ENCODE measurements around the gene IGFL3. TPM values are rescaled to one million over a fixed set of nuclear protein-coding genes. Genes with fewer than 3 reads are reported as not detected.

The IGFL3 gene
- total and polyA plus RNA-seq, 2 of the 13 experiments (the other 11 are each of a cell fraction or from before 2014, with no cell fraction given), result not detected

GRCh38 chr19:46115396-46116106 lies 8.9 kb downstream of the IGFL3 start:
- Histone ChIP-seq H3K9me3 (ENCODE audit: low read length) (no peaks in the 10 kb centered on the region), H3K36me3 (replicated peaks in 1 of 2; ENCODE audit: control insufficient read depth in 1 of 2, insufficient read depth in 2 of 2, low read length in 2 of 2) (no peaks in the 10 kb centered on the region), H3K4me2 (ENCODE audit: low read depth, low read length) (no peak overlapping the region), H4K20me1 (ENCODE audit: insufficient read depth, low read length) (no peaks in the 10 kb centered on the region), H3K9ac (ENCODE audit: insufficient read depth, low read depth, low read length) (no peak overlapping the region), H3K27ac (ENCODE audit: extremely low read length, insufficient read depth, low read length) (no peak overlapping the region), H3K79me2 (ENCODE audit: insufficient read depth, low read length) (no peaks in the 10 kb centered on the region), H3K27me3 (ENCODE audit: control insufficient read depth in 1 of 2, insufficient read depth in 2 of 2, low read length in 2 of 2) (no peaks in the 10 kb centered on the region; a peak in 2 of 5 replicates), H2AFZ (ENCODE audit: low read length) (no peak overlapping the region), H3K4me1 (ENCODE audit: insufficient read depth, low read length) (no peaks in the 10 kb centered on the region), H3K4me3 (replicated peaks in 1 of 3; ENCODE audit: insufficient read depth in 1 of 3, low read depth in 2 of 3, low read length in 3 of 3) (no peak overlapping the region)
- WGBS (ENCODE audit: low lambda C conversion rate), result 41% methylated on average over 9 of the region's 9 CpGs
- CTCF ChIA-PET (ENCODE audit: low intra/inter-chr PET ratio, low total read pairs), result no interaction called here
- no peak for ATAC-seq
- POLR2A ChIA-PET, result no interaction called here
- intact Hi-C loops (cut with micrococcal nuclease; ENCODE audit: unreplicated experiment), result no loop called here
- no peak for FAIRE-seq
- in situ Hi-C loops (cut with HindIII; ENCODE audit: extremely low pct_ligation_motif_present, low pct_unique_long_range_greater_than_20kb), result no loop called here
- no peak for DNase-seq (ENCODE audit: low spot score)
- no peak for TF ChIP-seq XBP1 (CRISPR knock-in tag; IDR thresholded peaks at IDR 0.05)
- TF ChIP-seq MTERF4 (CRISPR knock-in tag; IDR thresholded peaks at IDR 0.05), result no peak
- no peak for TF ChIP-seq FOSL2 (CRISPR knock-in tag; IDR thresholded peaks at IDR 0.05)
- TF ChIP-seq SP5 (CRISPR knock-in tag; IDR thresholded peaks at IDR 0.05; ENCODE audit: borderline replicate concordance, low read depth), result no peak
- TF ChIP-seq KLF15 (CRISPR knock-in tag; IDR thresholded peaks at IDR 0.05; ENCODE audit: borderline replicate concordance), result no peak
- no peak for TF ChIP-seq ZFX (CRISPR knock-in tag; IDR thresholded peaks at IDR 0.05; ENCODE audit: low read depth)
- TF ChIP-seq ZNF468 (CRISPR knock-in tag; IDR thresholded peaks at IDR 0.05), result no peak
- TF ChIP-seq ZNF891 (CRISPR knock-in tag; IDR thresholded peaks at IDR 0.05), result no peak
- TF ChIP-seq ELF1 (CRISPR knock-in tag; IDR thresholded peaks at IDR 0.05), result no peak
- no peak for TF ChIP-seq NCOA2 (CRISPR knock-in tag; IDR thresholded peaks at IDR 0.05)
- no peak for TF ChIP-seq MAFF (IDR thresholded peaks at IDR 0.05; ENCODE audit: low read depth, low read length)
- BruUV-seq (replicated peaks), result no TSS peak

Measured in HepG2 (cell line).